ENCODE measurements around the gene TXN2.

DNA sequence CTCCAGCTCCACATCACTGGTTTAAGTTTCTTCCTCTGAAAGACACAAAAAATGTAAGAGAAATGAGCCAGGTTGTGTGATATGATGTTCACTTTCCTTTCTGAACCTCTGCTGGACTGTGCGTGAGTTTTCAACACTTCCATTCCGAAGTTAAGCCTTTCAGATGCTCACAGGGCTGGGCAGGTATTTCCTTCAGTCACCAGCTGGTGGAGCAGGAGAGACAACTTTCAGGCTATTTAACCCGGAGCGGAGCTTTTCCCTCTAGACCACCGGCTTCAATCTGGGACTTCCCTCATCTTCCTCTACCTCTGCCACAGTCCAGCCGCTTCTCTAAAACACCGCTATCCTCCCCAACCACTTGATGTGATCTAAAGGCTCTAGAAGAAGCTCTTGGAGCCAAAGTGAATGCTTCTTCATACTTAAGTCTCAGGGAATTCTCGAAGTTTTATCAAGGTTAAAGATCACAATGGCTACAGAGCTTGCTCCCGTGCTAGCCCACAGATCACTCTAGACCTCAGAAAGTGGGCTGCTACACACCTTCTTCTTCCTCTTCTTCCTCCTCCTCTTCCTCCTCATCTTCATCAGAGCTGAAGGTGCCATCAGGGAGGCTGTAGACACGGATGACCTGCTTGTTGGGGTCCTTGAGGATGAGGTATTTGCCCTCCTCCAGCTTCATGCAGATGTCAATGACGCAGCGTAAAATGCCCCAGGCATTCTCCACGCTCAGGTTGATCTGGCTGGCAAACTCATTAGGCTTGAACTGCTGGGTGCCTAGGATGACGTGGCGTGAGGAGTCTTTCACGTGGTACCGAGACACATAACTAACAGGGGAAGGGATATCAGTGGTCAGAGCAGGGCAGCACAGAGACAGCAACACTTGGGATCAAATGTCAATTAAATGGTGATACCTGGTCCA is 29.8 kb upstream of the TXN2 start:
- TF ChIP-seq, protein P1, sequence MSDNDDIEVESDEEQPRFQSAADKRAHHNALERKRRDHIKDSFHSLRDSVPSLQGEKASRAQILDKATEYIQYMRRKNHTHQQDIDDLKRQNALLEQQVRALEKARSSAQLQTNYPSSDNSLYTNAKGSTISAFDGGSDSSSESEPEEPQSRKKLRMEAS (IDR thresholded peaks at IDR 0.05), result no peak
- TF ChIP-seq ZNF274 (IDR thresholded peaks at IDR 0.05; ENCODE audit: low read depth, low read length), result no peak
- TF ChIP-seq POLR2A (IDR thresholded peaks at IDR 0.05; ENCODE audit: borderline replicate concordance, extremely low read depth, insufficient read depth, insufficient read length), result no peak
- TF ChIP-seq, protein P2, sequence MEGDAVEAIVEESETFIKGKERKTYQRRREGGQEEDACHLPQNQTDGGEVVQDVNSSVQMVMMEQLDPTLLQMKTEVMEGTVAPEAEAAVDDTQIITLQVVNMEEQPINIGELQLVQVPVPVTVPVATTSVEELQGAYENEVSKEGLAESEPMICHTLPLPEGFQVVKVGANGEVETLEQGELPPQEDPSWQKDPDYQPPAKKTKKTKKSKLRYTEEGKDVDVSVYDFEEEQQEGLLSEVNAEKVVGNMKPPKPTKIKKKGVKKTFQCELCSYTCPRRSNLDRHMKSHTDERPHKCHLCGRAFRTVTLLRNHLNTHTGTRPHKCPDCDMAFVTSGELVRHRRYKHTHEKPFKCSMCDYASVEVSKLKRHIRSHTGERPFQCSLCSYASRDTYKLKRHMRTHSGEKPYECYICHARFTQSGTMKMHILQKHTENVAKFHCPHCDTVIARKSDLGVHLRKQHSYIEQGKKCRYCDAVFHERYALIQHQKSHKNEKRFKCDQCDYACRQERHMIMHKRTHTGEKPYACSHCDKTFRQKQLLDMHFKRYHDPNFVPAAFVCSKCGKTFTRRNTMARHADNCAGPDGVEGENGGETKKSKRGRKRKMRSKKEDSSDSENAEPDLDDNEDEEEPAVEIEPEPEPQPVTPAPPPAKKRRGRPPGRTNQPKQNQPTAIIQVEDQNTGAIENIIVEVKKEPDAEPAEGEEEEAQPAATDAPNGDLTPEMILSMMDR (IDR thresholded peaks at IDR 0.05 in 2 of 3, conservative IDR thresholded peaks at IDR 0.05 in 1 of 3; ENCODE audit: borderline replicate concordance in 1 of 3, insufficient read depth in 1 of 3, low read depth in 2 of 3, low read length in 2 of 3), result peak in 2 of 3 experiments; percentile 57 to 63; a peak in 4 of 6 replicates
- TF ChIP-seq SRF (IDR thresholded peaks at IDR 0.05; ENCODE audit: low read depth), result no peak
- no peak for TF ChIP-seq YY1 (IDR thresholded peaks at IDR 0.05; ENCODE audit: extremely low read depth, insufficient replicate concordance, low read depth, low read length)
- no peak for TF ChIP-seq EZH2phosphoT487 (IDR thresholded peaks at IDR 0.05; ENCODE audit: borderline replicate concordance)
